HCEC 1CT (cell line): ENCODE results near the gene CYB5A.
"Not testable (repeated sequence)": the region's sequence is repeated elsewhere in the genome, so short reads cannot be mapped to it uniquely, and the experiment has no call there.

ENCODE experiments used
- DNase-seq: peaks from one replicate; pipeline ENCODE4 v3.0.0-alpha.2; 2017

Gene CYB5A

GRCh38 chr18:74291771-74292540 is at the start of gene CYB5A:
CYB5A (minus strand) TSS chr18:74291963; CDS start chr18:74291875, 88 bp downstream.
- peak; percentile 90 for DNase-seq

GRCh38 chr18:74337912-74338309 is 46.1 kb upstream of the CYB5A start:
- DNase-seq, result no peak

GRCh38 chr18:74337155-74337911 is 45.6 kb upstream of the CYB5A start:
- no peak for DNase-seq

- DNase-seq, result no peak
Observed at GRCh38 chr18:74336656-74337055, 44.9 kb upstream of the CYB5A start.

GRCh38 chr18:74334242-74334893 is 42.6 kb upstream of the CYB5A start:
- DNase-seq, result no peak

GRCh38 chr18:74333091-74333490 is 41.3 kb upstream of the CYB5A start:
- no peak for DNase-seq

GRCh38 chr18:74331404-74331803 is 39.6 kb upstream of the CYB5A start:
- DNase-seq, result peak; percentile 57

GRCh38 chr18:74329688-74330205 is 38.0 kb upstream of the CYB5A start:
- no peak for DNase-seq

- no peak for DNase-seq
Observed at GRCh38 chr18:74328206-74328605, 36.4 kb upstream of the CYB5A start.

GRCh38 chr18:74326791-74327190 is 35.0 kb upstream of the CYB5A start:
- DNase-seq, result not testable (repeated sequence)

GRCh38 chr18:74326231-74326630 is 34.5 kb upstream of the CYB5A start:
- no peak for DNase-seq

- DNase-seq, result peak; percentile 79
Observed at GRCh38 chr18:74316257-74317170, 24.8 kb upstream of the CYB5A start.

GRCh38 chr18:74315464-74316256 is 23.9 kb upstream of the CYB5A start, which contains the start of gene C18orf63:
C18orf63 (plus strand) TSS chr18:74315839; CDS start chr18:74317866, 2,027 bp downstream.
- DNase-seq, result no peak

GRCh38 chr18:74314759-74315463 is 23.1 kb upstream of the CYB5A start:
- no peak for DNase-seq

- DNase-seq, result no peak
Observed at GRCh38 chr18:74311000-74311399, 19.2 kb upstream of the CYB5A start.

- peak; percentile 81 for DNase-seq
Observed at GRCh38 chr18:74310411-74310810, 18.6 kb upstream of the CYB5A start.

- DNase-seq, result peak; percentile 59
Observed at GRCh38 chr18:74303936-74304335, 12.2 kb upstream of the CYB5A start.

GRCh38 chr18:74303306-74303705 is 11.5 kb upstream of the CYB5A start:
- no peak for DNase-seq

- DNase-seq, result peak; percentile 29
Observed at GRCh38 chr18:74299746-74300145, 8.0 kb upstream of the CYB5A start.

GRCh38 chr18:74299162-74299561 is 7.4 kb upstream of the CYB5A start:
- no peak for DNase-seq

- no peak for DNase-seq
Observed at GRCh38 chr18:74294526-74294925, 2.8 kb upstream of the CYB5A start.
